Osteocyte (in vitro differentiated cells): ENCODE measurements around the gene FAM131A. TPM values are rescaled to one million over a fixed set of nuclear protein-coding genes. Genes with fewer than 3 reads are reported as not detected.

Source experiments
- DNase-seq: peaks from one replicate; pipeline ENCODE4 v3.0.0; 2021; ENCODE audit warnings: mixed read lengths; ENCODE audit not compliant: unreplicated experiment; ENCODE audit errors: extremely low spot score
- H3K27ac Mint-ChIP-seq: one replicate; pipeline ENCODE4 v1.8.0; 2021; ENCODE audit warnings: mild to moderate bottlenecking, mixed read lengths; ENCODE audit not compliant: unreplicated experiment
- H3K27me3 Mint-ChIP-seq: one replicate; pipeline ENCODE4 v1.8.0; 2021; ENCODE audit warnings: mixed read lengths; ENCODE audit not compliant: unreplicated experiment
- H3K36me3 Mint-ChIP-seq: one replicate; pipeline ENCODE4 v1.8.0; 2021; ENCODE audit warnings: mixed read lengths; ENCODE audit not compliant: unreplicated experiment
- H3K4me1 Mint-ChIP-seq: one replicate; pipeline ENCODE4 v1.8.0; 2021; ENCODE audit warnings: mixed read lengths; ENCODE audit not compliant: unreplicated experiment
- H3K4me3 Mint-ChIP-seq: one replicate; pipeline ENCODE4 v1.8.0; 2021; ENCODE audit warnings: mild to moderate bottlenecking, moderate library complexity, mixed read lengths; ENCODE audit not compliant: unreplicated experiment
- H3K9me3 Mint-ChIP-seq: one replicate; pipeline ENCODE4 v1.8.0; 2021; ENCODE audit warnings: mixed read lengths; ENCODE audit not compliant: unreplicated experiment
- CTCF ChIP-seq: fragments of 200-600 bp; sonication (generic); IDR thresholded peaks from 2 replicates; pipeline ENCODE4 v1.5.0; 2021; ENCODE audit warnings: antibody characterized with exemption, mild to moderate bottlenecking, moderate library complexity
- total RNA-seq: library from RNA; stranded (reverse); gene quantifications from 2 replicates; pipeline ENCODE4 v1.2.1, GENCODE V29; 2021

Gene FAM131A
- total RNA-seq, 1 donor from 2014 or later: 11.3 TPM

GRCh38 chr3:184295771-184296170, 41.6 kb upstream of the FAM131A start:
- peaks cover 16% of the 10 kb centered on the region for H3K4me1 Mint-ChIP-seq
- peaks cover 3% of the 10 kb centered on the region for H3K36me3 Mint-ChIP-seq
- TF ChIP-seq CTCF: no peak
- no peak for DNase-seq
- no peak overlapping the region for H3K27ac Mint-ChIP-seq
- no peaks in the 10 kb centered on the region for H3K9me3 Mint-ChIP-seq
- peaks cover 14% of the 10 kb centered on the region for H3K27me3 Mint-ChIP-seq
- no peak overlapping the region for H3K4me3 Mint-ChIP-seq

- peaks cover 16% of the 10 kb centered on the region for H3K4me1 Mint-ChIP-seq
- peaks cover 14% of the 10 kb centered on the region for H3K27me3 Mint-ChIP-seq
- no peak for DNase-seq
- peaks cover 10% of the 10 kb centered on the region for H3K36me3 Mint-ChIP-seq
- no peaks in the 10 kb centered on the region for H3K9me3 Mint-ChIP-seq
- TF ChIP-seq CTCF: no peak
- no peak overlapping the region for H3K4me3 Mint-ChIP-seq
- H3K27ac Mint-ChIP-seq: no peak overlapping the region
Observed at GRCh38 chr3:184296616-184297015, 40.8 kb upstream of the FAM131A start.

- Mint-ChIP-seq H3K4me1 (peaks cover 16% of the 10 kb centered on the region), H3K4me3 (peak within 1 kb of the TSS; percentile 92), H3K27ac (peak within 1 kb of the TSS; percentile 85), H3K9me3 (no peaks in the 10 kb centered on the region), H3K36me3 (peaks cover 26% of the 10 kb centered on the region), H3K27me3 (peaks cover 6% of the 10 kb centered on the region)
- no peak for TF ChIP-seq CTCF
- peak; percentile 99 for DNase-seq
Observed at GRCh38 chr3:184298759-184299487, 38.5 kb upstream of the FAM131A start, which contains the start of gene PSMD2. TSS of gene PSMD2 (plus strand) at chr3:184299241. CDS start at chr3:184299267, 26 bp downstream.

- H3K27ac Mint-ChIP-seq: peak overlapping the region; percentile 84
- no peak for DNase-seq
- H3K4me3 Mint-ChIP-seq: peak overlapping the region; percentile 92
- peaks cover 16% of the 10 kb centered on the region for H3K4me1 Mint-ChIP-seq
- H3K9me3 Mint-ChIP-seq: no peaks in the 10 kb centered on the region
- TF ChIP-seq CTCF: no peak
- peaks cover 33% of the 10 kb centered on the region for H3K36me3 Mint-ChIP-seq
- H3K27me3 Mint-ChIP-seq: peaks cover 4% of the 10 kb centered on the region
Observed at GRCh38 chr3:184299488-184300377, 37.7 kb upstream of the FAM131A start.

- H3K4me3 Mint-ChIP-seq: peak overlapping the region; percentile 92
- H3K36me3 Mint-ChIP-seq: peaks cover 36% of the 10 kb centered on the region
- no peaks in the 10 kb centered on the region for H3K27me3 Mint-ChIP-seq
- no peak for TF ChIP-seq CTCF
- no peak overlapping the region for H3K27ac Mint-ChIP-seq
- H3K4me1 Mint-ChIP-seq: peaks cover 16% of the 10 kb centered on the region
- H3K9me3 Mint-ChIP-seq: no peaks in the 10 kb centered on the region
- no peak for DNase-seq
Observed at GRCh38 chr3:184300378-184300720, 37.1 kb upstream of the FAM131A start.
